Mesendoderm (in vitro differentiated cells): ENCODE measurements around the gene SCCPDH.

ENCODE experiments used
- DNase-seq: peaks from one replicate; pipeline ENCODE4 v3.0.0; 2013
- H2AK5ac ChIP-seq: 2 replicates; pipeline ENCODE4 v1.6.1; 2013; ENCODE audit warnings: low read length, inconsistent platforms
- H2BK120ac ChIP-seq: 2 replicates; pipeline ENCODE4 v1.6.1; 2013; ENCODE audit warnings: low read depth, mild to moderate bottlenecking, low read length, moderate library complexity, mixed read lengths
- H2BK15ac ChIP-seq: replicated peaks from 2 replicates; pipeline ENCODE4 v1.6.1; 2013; ENCODE audit warnings: low read depth, mild to moderate bottlenecking, moderate library complexity
- H2BK5ac ChIP-seq: 2 replicates; pipeline ENCODE4 v1.6.1; 2013; ENCODE audit warnings: low read length, inconsistent platforms
- H3K18ac ChIP-seq: 2 replicates; pipeline ENCODE4 v1.6.1; 2013; ENCODE audit warnings: mild to moderate bottlenecking, low read length, mixed read lengths
- H3K23ac ChIP-seq: one replicate; pipeline ENCODE4 v1.6.1; 2013; ENCODE audit warnings: low read length
- H3K27ac ChIP-seq: 2 replicates; pipeline ENCODE4 v1.5.1; 2013; ENCODE audit warnings: low read depth, mild to moderate bottlenecking, inconsistent platforms, low read length, moderate library complexity
- H3K27me3 ChIP-seq: 2 replicates; pipeline ENCODE4 v1.6.1; 2013; ENCODE audit warnings: low read length, control low read depth, mild to moderate bottlenecking, inconsistent platforms; ENCODE audit not compliant: insufficient read depth, poor library complexity
- H3K36me3 ChIP-seq: 2 replicates; pipeline ENCODE4 v1.6.1; 2013; ENCODE audit warnings: low read length, inconsistent platforms; ENCODE audit not compliant: control insufficient read depth, insufficient read depth
- H3K4ac ChIP-seq: one replicate; pipeline ENCODE4 v1.6.1; 2013; ENCODE audit warnings: low read depth, mild to moderate bottlenecking, low read length, moderate library complexity
- H3K4me1 ChIP-seq: 2 replicates; pipeline ENCODE4 v1.6.1; 2013; ENCODE audit warnings: low read depth, low read length, inconsistent platforms; ENCODE audit not compliant: control insufficient read depth
- H3K4me2 ChIP-seq: 2 replicates; pipeline ENCODE4 v1.6.1; 2013; ENCODE audit warnings: low read length
- H3K4me3 ChIP-seq: 2 replicates; pipeline ENCODE4 v1.5.1; 2013; ENCODE audit warnings: mild to moderate bottlenecking, low read length
- H3K56ac ChIP-seq: one replicate; pipeline ENCODE4 v1.6.1; 2013; ENCODE audit warnings: low read length
- H3K79me1 ChIP-seq: 2 replicates; pipeline ENCODE4 v1.6.1; 2013; ENCODE audit warnings: low read length, inconsistent platforms
- H3K79me2 ChIP-seq: 2 replicates; pipeline ENCODE4 v1.6.1; 2013; ENCODE audit warnings: mild to moderate bottlenecking, low read length; ENCODE audit not compliant: control insufficient read depth, insufficient read depth
- H3K9ac ChIP-seq: 2 replicates; pipeline ENCODE4 v1.6.1; 2013; ENCODE audit warnings: low read length, inconsistent platforms
- H4K5ac ChIP-seq: one replicate; pipeline ENCODE4 v1.6.1; 2013; ENCODE audit warnings: low read length
- H4K8ac ChIP-seq: one replicate; pipeline ENCODE4 v1.6.1; 2013; ENCODE audit warnings: low read depth, mild to moderate bottlenecking, control low read depth, low read length, moderate library complexity
- WGBS: extraction: QIAGEN DNeasy Blood & Tissue Kit; methylation state at CpG from one replicate; pipeline ENCODE4 v1.1.7; 2013; ENCODE audit warnings: low lambda C conversion rate, missing lambda C conversion rate; ENCODE audit not compliant: insufficient coverage; ENCODE audit errors: extremely low coverage; 5-methylcytosine and 5-hydroxymethylcytosine counted together

The SCCPDH gene

GRCh38 chr1:246724731-246725095 lies 504 bp downstream of the SCCPDH start:
- no peak overlapping the region for H2AK5ac ChIP-seq
- no peak overlapping the region for H3K23ac ChIP-seq
- peak overlapping the region; percentile 39 for H3K4ac ChIP-seq
- peak overlapping the region; percentile 74 for H3K4me2 ChIP-seq
- H3K27me3 ChIP-seq = no peaks in the 10 kb centered on the region
- no peak overlapping the region for H4K5ac ChIP-seq
- H3K36me3 ChIP-seq = peaks cover 2% of the 10 kb centered on the region
- peak; percentile 40 for DNase-seq
- no peak overlapping the region for H2BK120ac ChIP-seq
- H3K79me2 ChIP-seq = no peaks in the 10 kb centered on the region
- H3K9ac ChIP-seq = peak overlapping the region; percentile 82
- H3K4me1 ChIP-seq = no peaks in the 10 kb centered on the region
- no peak overlapping the region for H2BK15ac ChIP-seq
- H3K18ac ChIP-seq = no peak overlapping the region
- H2BK5ac ChIP-seq = no peak overlapping the region
- H4K8ac ChIP-seq = no peak overlapping the region
- no peak overlapping the region for H3K27ac ChIP-seq
- H3K4me3 ChIP-seq = peak overlapping the region; percentile 59
- peak overlapping the region; percentile 91 for H3K56ac ChIP-seq
- no CpG with 5 or more reads among the region's 13 CpGs for WGBS
- no peaks in the 10 kb centered on the region for H3K79me1 ChIP-seq

- Histone ChIP-seq H3K4me3 (no peak overlapping the region), H3K27me3 (no peaks in the 10 kb centered on the region), H3K4me2 (no peak overlapping the region), H2AK5ac (no peak overlapping the region), H3K18ac (no peak overlapping the region), H2BK5ac (no peak overlapping the region), H3K9ac (no peak overlapping the region), H3K79me2 (no peaks in the 10 kb centered on the region), H4K5ac (no peak overlapping the region), H3K4ac (no peak overlapping the region), H3K79me1 (no peaks in the 10 kb centered on the region), H3K36me3 (peaks cover 2% of the 10 kb centered on the region), H3K23ac (no peak overlapping the region), H2BK120ac (no peak overlapping the region), H3K27ac (no peak overlapping the region), H3K56ac (peak overlapping the region; percentile 91), H4K8ac (no peak overlapping the region), H3K4me1 (no peaks in the 10 kb centered on the region), H2BK15ac (no peak overlapping the region)
- DNase-seq = no peak
- WGBS = no CpG with 5 or more reads among the region's 9 CpGs
Measured at GRCh38 chr1:246725191-246725590, 982 bp downstream of the SCCPDH start.

- H3K27me3 ChIP-seq = no peaks in the 10 kb centered on the region
Measured at GRCh38 chr1:246726255-246726679, 2.1 kb downstream of the SCCPDH start.

DNA sequence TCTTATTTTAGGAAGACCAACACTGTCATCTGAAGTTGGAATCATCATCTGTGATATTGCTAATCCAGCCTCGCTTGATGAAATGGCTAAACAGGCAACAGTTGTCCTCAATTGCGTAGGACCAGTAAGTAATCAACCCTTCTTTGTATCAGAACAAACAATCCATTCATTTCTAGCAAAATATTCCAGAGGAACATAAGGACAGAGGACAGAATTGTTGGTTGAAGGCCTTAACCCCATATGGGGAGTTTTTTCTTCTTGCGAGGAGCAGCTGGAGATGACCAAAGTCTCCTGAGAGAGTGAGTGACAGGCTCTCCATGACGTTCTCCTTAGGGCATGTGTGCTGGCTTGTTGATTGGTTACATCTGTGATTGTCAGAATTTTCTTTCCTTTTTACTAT lies 2.7 kb downstream of the SCCPDH start:
- Histone ChIP-seq H4K5ac (no peak overlapping the region), H3K23ac (no peak overlapping the region), H2BK5ac (no peak overlapping the region), H3K27me3 (no peaks in the 10 kb centered on the region), H3K18ac (no peak overlapping the region), H3K79me2 (no peaks in the 10 kb centered on the region), H4K8ac (no peak overlapping the region), H3K4me1 (no peaks in the 10 kb centered on the region), H3K27ac (no peak overlapping the region), H2BK15ac (no peak overlapping the region), H3K79me1 (no peaks in the 10 kb centered on the region), H3K56ac (no peak overlapping the region), H2AK5ac (no peak overlapping the region), H2BK120ac (no peak overlapping the region), H3K9ac (no peak overlapping the region), H3K36me3 (peaks cover 2% of the 10 kb centered on the region), H3K4me2 (no peak overlapping the region), H3K4ac (no peak overlapping the region), H3K4me3 (no peak overlapping the region)
- DNase-seq = no peak
- WGBS = no CpG with 5 or more reads among the region's 4 CpGs

More at GRCh38 chr1:246726255-246726679, 2.1 kb downstream of the SCCPDH start:
- no peak overlapping the region for H3K4me2 ChIP-seq
- no peaks in the 10 kb centered on the region for H3K79me2 ChIP-seq
- no peaks in the 10 kb centered on the region for H3K4me1 ChIP-seq
- no peak overlapping the region for H2BK120ac ChIP-seq
- H3K4me3 ChIP-seq = no peak overlapping the region
- H3K36me3 ChIP-seq = peaks cover 2% of the 10 kb centered on the region
- no peak overlapping the region for H4K8ac ChIP-seq
- no peak overlapping the region for H2AK5ac ChIP-seq
- no peak overlapping the region for H2BK15ac ChIP-seq
- no peak overlapping the region for H2BK5ac ChIP-seq
- DNase-seq = no peak
- no peak overlapping the region for H3K23ac ChIP-seq
- no peak overlapping the region for H3K27ac ChIP-seq
- H3K18ac ChIP-seq = no peak overlapping the region
- H3K56ac ChIP-seq = no peak overlapping the region
- H4K5ac ChIP-seq = no peak overlapping the region
- WGBS = no CpG with 5 or more reads among the region's 4 CpGs
- no peak overlapping the region for H3K9ac ChIP-seq
- H3K4ac ChIP-seq = no peak overlapping the region
- H3K79me1 ChIP-seq = no peaks in the 10 kb centered on the region

- H3K4ac ChIP-seq = no peak overlapping the region
- H3K79me1 ChIP-seq = no peaks in the 10 kb centered on the region
- no peak for DNase-seq
- H3K4me1 ChIP-seq = no peaks in the 10 kb centered on the region
- H3K36me3 ChIP-seq = peaks cover 2% of the 10 kb centered on the region
- H3K9ac ChIP-seq = no peak overlapping the region
- H3K4me3 ChIP-seq = no peak overlapping the region
- no peak overlapping the region for H2BK15ac ChIP-seq
- H3K56ac ChIP-seq = no peak overlapping the region
- H3K27ac ChIP-seq = no peak overlapping the region
- no peak overlapping the region for H2BK120ac ChIP-seq
- no peak overlapping the region for H4K8ac ChIP-seq
- H3K27me3 ChIP-seq = no peaks in the 10 kb centered on the region
- no peak overlapping the region for H2AK5ac ChIP-seq
- H3K23ac ChIP-seq = no peak overlapping the region
- no peak overlapping the region for H3K4me2 ChIP-seq
- H2BK5ac ChIP-seq = no peak overlapping the region
- no CpG with 5 or more reads among the region's 3 CpGs for WGBS
- no peak overlapping the region for H4K5ac ChIP-seq
- H3K79me2 ChIP-seq = no peaks in the 10 kb centered on the region
- H3K18ac ChIP-seq = no peak overlapping the region
Measured at GRCh38 chr1:246727594-246727993, 3.4 kb downstream of the SCCPDH start.

DNA sequence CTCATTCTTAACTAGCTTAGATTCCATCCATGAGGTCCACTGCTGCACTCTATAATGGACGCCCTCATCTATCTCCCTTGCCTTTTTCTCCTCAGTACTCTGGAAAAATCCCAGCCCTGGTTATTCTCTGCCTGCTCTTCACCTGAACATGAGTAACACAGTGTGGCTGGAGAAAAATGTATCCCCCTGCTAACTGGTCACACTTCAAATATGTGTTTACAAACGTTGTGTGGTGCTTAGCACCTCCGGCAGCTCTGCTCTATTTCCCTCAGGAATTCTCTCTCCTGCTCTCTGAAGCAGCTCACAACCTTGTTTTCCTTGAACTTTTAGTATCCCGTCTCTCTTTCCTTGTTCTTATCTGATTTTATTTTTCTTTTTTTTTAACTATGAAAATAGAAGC lies 4.1 kb downstream of the SCCPDH start:
- H2BK5ac ChIP-seq = no peak overlapping the region
- H3K9ac ChIP-seq = no peak overlapping the region
- DNase-seq = no peak
- H4K5ac ChIP-seq = no peak overlapping the region
- no peak overlapping the region for H3K18ac ChIP-seq
- H3K4ac ChIP-seq = no peak overlapping the region
- no peak overlapping the region for H3K27ac ChIP-seq
- no peak overlapping the region for H3K23ac ChIP-seq
- no peak overlapping the region for H2AK5ac ChIP-seq
- no CpG with 5 or more reads among the region's 4 CpGs for WGBS
- H3K4me1 ChIP-seq = no peaks in the 10 kb centered on the region
- H2BK120ac ChIP-seq = no peak overlapping the region
- no peak overlapping the region for H3K56ac ChIP-seq
- peaks cover 2% of the 10 kb centered on the region for H3K36me3 ChIP-seq
- no peaks in the 10 kb centered on the region for H3K27me3 ChIP-seq
- no peak overlapping the region for H2BK15ac ChIP-seq
- H3K79me1 ChIP-seq = no peaks in the 10 kb centered on the region
- no peak overlapping the region for H4K8ac ChIP-seq
- H3K79me2 ChIP-seq = no peaks in the 10 kb centered on the region
- H3K4me2 ChIP-seq = no peak overlapping the region
- H3K4me3 ChIP-seq = no peak overlapping the region
